Vagina (tissue), 2 donors: ENCODE measurements around the gene CRTC1. TPM values are rescaled to one million over a fixed set of nuclear protein-coding genes. Genes with fewer than 3 reads are reported as not detected.

Experiments used
- DNase-seq, 2 donors: peaks; one replicate each; pipeline ENCODE4 v3.0.0-alpha.2; 2017; ENCODE audit errors: extremely low spot score in 2 of 2
- H3K27ac ChIP-seq: fragments of 200-600 bp; sonication (generic); one replicate; pipeline ENCODE4 v1.5.1; 2019
- H3K27me3 ChIP-seq: fragments of 200-600 bp; sonication (generic); one replicate; pipeline ENCODE4 v1.5.1; 2019
- H3K36me3 ChIP-seq, 2 donors: fragments of 200-600 bp; sonication (generic); one replicate each; pipeline ENCODE4 v1.5.1; 2017 to 2019
- H3K4me1 ChIP-seq: fragments of 200-600 bp; sonication (generic); one replicate; pipeline ENCODE4 v1.5.1; 2019
- H3K4me3 ChIP-seq, 2 donors: fragments of 200-600 bp; sonication (generic); 1 replicate in 1 of 2; 2 replicates in 1 of 2; pipeline ENCODE4 v1.5.1; 2016 to 2019
- H3K9me3 ChIP-seq: fragments of 200-600 bp; sonication (generic); one replicate; pipeline ENCODE4 v1.5.1; 2019
- POLR2A ChIP-seq, 2 donors: fragments of 450-650 bp; IDR thresholded peaks; one replicate each; pipeline ENCODE4 v1.6.1; 2017; ENCODE audit warnings: antibody characterized with exemption in 2 of 2, mild to moderate bottlenecking in 2 of 2, moderate library complexity in 2 of 2
- POLR2AphosphoS5 ChIP-seq, 2 donors: sonication (generic); formaldehyde crosslinking; IDR thresholded peaks; one replicate each; pipeline ENCODE4 v1.9.0; 2017; ENCODE audit warnings: antibody characterized with exemption in 2 of 2, mild to moderate bottlenecking in 2 of 2, low read depth in 1 of 2; ENCODE audit not compliant: insufficient read depth in 1 of 2
- intact Hi-C: fragments of 100-400 bp; cut with DNase I; formaldehyde crosslinking; loops from one replicate; pipeline ENCODE4 v1.15.1; 2023
- total RNA-seq: library from RNA; depleted of rRNA; stranded (reverse); fragments of >200 nt; gene quantifications from one replicate; pipeline ENCODE4 v1.2.3, GENCODE V29; 2016
- TF ChIP-seq, protein P1 (sequence below), 3 experiments: fragments of 450-650 bp in 2 of 3; fragments of 200-600 bp in 1 of 3; sonication (generic) in 1 of 3; IDR thresholded peaks; one replicate each; pipeline ENCODE4 v1.5.1; 2017 to 2019; ENCODE audit warnings: antibody characterized with exemption in 3 of 3, mild to moderate bottlenecking in 2 of 3, moderate library complexity in 2 of 3

The CRTC1 gene
- total RNA-seq, 1 donor from 2014 or later, result 7.4 TPM

DNA sequence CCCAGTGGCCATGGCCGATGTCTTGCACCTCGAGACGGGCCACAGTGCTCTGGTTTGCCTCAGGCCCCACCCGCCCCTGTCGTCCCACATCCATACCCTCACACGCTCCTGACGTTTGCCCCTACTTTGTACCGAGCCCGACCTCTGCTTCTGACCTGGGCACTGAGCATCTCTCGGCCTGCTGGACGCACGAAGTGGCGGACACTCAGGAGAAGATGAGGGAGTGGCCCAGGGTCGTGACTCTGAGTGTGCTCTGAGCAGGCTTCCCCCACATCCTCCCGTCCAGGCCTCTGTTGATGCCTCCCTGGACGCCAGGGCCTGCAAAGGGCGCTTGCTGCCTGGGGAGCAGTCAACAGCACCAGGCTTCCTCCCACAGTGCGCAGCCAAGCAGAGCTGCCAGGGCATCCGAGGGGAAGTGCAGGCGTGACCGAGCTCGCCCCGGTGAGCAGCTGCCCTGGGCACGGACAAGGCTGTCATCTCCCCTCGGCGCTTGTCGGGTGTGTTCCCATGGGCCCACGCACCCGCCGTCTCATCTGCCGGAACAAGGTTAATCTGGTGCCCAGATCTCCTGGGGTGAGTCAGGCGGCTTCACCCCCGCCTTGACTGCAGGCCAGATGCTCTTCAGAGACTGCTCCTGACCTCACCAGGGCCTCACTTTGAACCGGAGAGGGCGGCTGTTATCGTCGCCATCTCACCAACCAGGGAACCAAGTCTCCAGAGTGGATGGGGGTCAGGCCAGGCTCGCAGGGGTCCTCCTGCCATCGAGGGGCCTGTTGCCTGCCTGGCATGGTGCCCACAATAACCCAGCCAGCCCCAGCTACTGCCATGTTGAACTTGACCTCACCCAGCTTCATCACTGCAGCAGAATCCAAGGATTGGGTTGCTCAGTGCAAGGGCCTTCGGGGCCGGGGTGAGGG lies 80.5 kb downstream of the CRTC1 start:
- peak in 1 of 2 donors; percentile 49 for TF ChIP-seq POLR2AphosphoS5 (IDR thresholded peaks at IDR 0.05; ENCODE audit: insufficient read depth in 1 of 2, low read depth in 1 of 2)
- TF ChIP-seq, protein P1, sequence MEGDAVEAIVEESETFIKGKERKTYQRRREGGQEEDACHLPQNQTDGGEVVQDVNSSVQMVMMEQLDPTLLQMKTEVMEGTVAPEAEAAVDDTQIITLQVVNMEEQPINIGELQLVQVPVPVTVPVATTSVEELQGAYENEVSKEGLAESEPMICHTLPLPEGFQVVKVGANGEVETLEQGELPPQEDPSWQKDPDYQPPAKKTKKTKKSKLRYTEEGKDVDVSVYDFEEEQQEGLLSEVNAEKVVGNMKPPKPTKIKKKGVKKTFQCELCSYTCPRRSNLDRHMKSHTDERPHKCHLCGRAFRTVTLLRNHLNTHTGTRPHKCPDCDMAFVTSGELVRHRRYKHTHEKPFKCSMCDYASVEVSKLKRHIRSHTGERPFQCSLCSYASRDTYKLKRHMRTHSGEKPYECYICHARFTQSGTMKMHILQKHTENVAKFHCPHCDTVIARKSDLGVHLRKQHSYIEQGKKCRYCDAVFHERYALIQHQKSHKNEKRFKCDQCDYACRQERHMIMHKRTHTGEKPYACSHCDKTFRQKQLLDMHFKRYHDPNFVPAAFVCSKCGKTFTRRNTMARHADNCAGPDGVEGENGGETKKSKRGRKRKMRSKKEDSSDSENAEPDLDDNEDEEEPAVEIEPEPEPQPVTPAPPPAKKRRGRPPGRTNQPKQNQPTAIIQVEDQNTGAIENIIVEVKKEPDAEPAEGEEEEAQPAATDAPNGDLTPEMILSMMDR (IDR thresholded peaks at IDR 0.05), result no peak
- H3K36me3 ChIP-seq, result no peaks in the 10 kb centered on the region
- H3K27ac ChIP-seq, result no peak overlapping the region
- no peak for DNase-seq
- no peak overlapping the region for H3K4me3 ChIP-seq
- no peaks in the 10 kb centered on the region for H3K27me3 ChIP-seq
- intact Hi-C loops, result no loop called here
- H3K4me1 ChIP-seq, result peaks cover 39% of the 10 kb centered on the region
- H3K9me3 ChIP-seq, result no peaks in the 10 kb centered on the region

DNA sequence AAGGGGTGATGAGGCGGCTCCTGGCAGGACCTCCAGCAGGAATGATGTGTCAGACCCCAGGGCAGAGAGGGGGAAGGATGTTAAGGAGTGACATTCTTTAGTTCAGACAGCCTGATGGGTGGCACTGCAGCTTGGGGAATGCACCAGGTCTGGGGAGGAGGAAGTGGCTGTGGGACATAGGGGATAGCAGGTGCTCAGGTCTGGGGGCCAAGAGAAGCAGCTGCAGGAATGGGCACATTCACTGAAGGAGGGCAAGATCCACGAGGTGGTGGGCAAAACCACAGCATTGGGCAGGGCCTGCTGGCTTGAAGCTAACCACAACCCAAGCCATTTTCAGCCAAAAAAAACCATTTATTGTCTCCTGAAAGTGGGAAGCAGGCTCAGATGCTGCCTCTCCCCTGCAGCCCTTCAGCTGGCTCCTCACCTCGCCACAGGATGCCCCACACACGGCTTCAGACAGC lies 81.1 kb downstream of the CRTC1 start:
- no peak overlapping the region for H3K27ac ChIP-seq
- H3K27me3 ChIP-seq, result no peaks in the 10 kb centered on the region

DNA sequence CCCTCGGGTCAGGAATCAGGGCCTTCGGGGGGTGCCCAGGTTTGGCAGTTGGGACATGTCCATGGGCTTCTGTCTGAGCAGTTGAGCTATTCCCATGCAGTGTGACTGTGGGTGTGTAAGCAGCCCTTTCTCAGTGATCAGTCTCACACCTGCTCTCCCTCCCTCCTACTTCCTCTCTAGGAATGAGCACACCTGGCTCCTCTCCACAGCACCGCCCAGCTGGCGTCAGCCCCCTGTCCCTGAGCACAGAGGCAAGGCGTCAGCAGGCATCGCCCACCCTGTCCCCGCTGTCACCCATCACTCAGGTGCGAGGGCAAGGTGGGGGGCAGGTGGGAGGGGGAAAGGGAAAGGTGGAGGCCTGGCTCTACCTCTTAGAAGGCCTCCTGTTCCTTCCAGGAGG lies 81.7 kb downstream of the CRTC1 start:
- no peak for DNase-seq
- H3K27ac ChIP-seq, result no peak overlapping the region
- TF ChIP-seq, protein P1 (IDR thresholded peaks at IDR 0.05), result no peak
- TF ChIP-seq POLR2A (IDR thresholded peaks at IDR 0.05) (no peak), POLR2AphosphoS5 (IDR thresholded peaks at IDR 0.05; ENCODE audit: insufficient read depth in 1 of 2, low read depth in 1 of 2) (no peak)
- no peaks in the 10 kb centered on the region for H3K36me3 ChIP-seq
- intact Hi-C loops, result no loop called here
- no peak overlapping the region for H3K4me3 ChIP-seq
- H3K9me3 ChIP-seq, result no peaks in the 10 kb centered on the region
- no peaks in the 10 kb centered on the region for H3K27me3 ChIP-seq
- peaks cover 39% of the 10 kb centered on the region for H3K4me1 ChIP-seq

More for the DNA sequence above, 81.1 kb downstream of the CRTC1 start:
- no peaks in the 10 kb centered on the region for H3K9me3 ChIP-seq
- H3K4me3 ChIP-seq, result no peak overlapping the region
- H3K36me3 ChIP-seq, result no peaks in the 10 kb centered on the region
- intact Hi-C loops, result no loop called here
- no peak for DNase-seq
- peaks cover 39% of the 10 kb centered on the region for H3K4me1 ChIP-seq
- TF ChIP-seq, protein P1 (IDR thresholded peaks at IDR 0.05), result no peak
- TF ChIP-seq POLR2A (IDR thresholded peaks at IDR 0.05), result no peak
- TF ChIP-seq POLR2AphosphoS5 (IDR thresholded peaks at IDR 0.05; ENCODE audit: insufficient read depth in 1 of 2, low read depth in 1 of 2), result no peak

DNA sequence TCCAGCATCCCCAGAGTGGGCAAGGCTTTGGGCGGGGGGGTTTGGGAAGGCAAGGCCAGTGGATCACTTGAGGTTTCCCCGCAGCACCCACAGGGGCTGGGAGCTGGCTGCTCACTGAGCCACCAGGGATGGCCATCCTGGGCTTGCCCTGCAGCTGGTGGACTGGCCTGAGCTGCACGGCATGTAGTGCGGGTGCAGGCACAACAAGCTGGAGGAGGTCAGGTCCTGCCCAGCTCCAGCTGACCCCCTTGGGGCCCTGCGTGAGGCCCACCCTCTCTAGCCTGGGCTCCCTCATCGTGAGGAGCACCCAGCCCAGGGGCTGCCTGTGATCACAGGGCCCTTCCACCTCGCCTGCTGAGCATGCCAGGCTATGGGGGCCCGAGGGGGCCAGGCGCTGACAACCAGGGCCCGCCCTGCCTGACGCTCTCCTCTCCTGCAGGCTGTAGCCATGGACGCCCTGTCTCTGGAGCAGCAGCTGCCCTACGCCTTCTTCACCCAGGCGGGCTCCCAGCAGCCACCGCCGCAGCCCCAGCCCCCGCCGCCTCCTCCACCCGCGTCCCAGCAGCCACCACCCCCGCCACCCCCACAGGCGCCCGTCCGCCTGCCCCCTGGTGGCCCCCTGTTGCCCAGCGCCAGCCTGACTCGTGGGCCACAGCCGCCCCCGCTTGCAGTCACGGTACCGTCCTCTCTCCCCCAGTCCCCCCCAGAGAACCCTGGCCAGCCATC lies 84.7 kb downstream of the CRTC1 start:
- peaks cover 15% of the 10 kb centered on the region for H3K4me1 ChIP-seq
- H3K27me3 ChIP-seq, result no peaks in the 10 kb centered on the region
- no peak for DNase-seq
- H3K27ac ChIP-seq, result no peak overlapping the region
- no peak for TF ChIP-seq POLR2A (IDR thresholded peaks at IDR 0.05)
- TF ChIP-seq, protein P1 (IDR thresholded peaks at IDR 0.05), result no peak
- no peak for TF ChIP-seq POLR2AphosphoS5 (IDR thresholded peaks at IDR 0.05; ENCODE audit: insufficient read depth in 1 of 2, low read depth in 1 of 2)
- H3K4me3 ChIP-seq, result no peak overlapping the region
- H3K36me3 ChIP-seq, result no peaks in the 10 kb centered on the region
- intact Hi-C loops, result no loop called here
- no peaks in the 10 kb centered on the region for H3K9me3 ChIP-seq
